ENCODE measurements around the gene ERG.

ERG gene

DNA sequence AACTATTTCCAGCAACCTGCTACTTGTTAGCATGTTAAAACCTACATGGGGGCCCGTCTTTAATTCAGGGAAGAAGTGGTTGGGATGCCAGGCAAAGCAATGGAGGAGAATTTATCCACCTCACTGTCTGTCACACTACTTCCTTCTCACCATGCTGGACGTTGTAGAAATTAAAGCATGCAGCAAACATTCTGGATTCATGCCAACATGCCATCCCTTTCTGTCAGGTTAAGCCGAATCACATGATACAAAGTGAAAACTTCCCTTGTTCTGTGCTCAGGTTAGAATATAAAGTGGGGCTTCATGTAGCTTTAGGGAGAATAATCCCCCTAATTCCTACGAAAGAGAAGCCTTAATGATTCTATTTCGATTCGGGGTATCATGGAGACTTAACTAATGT lies 95.5 kb downstream of the ERG start:
- TF ChIP-seq, protein P1, sequence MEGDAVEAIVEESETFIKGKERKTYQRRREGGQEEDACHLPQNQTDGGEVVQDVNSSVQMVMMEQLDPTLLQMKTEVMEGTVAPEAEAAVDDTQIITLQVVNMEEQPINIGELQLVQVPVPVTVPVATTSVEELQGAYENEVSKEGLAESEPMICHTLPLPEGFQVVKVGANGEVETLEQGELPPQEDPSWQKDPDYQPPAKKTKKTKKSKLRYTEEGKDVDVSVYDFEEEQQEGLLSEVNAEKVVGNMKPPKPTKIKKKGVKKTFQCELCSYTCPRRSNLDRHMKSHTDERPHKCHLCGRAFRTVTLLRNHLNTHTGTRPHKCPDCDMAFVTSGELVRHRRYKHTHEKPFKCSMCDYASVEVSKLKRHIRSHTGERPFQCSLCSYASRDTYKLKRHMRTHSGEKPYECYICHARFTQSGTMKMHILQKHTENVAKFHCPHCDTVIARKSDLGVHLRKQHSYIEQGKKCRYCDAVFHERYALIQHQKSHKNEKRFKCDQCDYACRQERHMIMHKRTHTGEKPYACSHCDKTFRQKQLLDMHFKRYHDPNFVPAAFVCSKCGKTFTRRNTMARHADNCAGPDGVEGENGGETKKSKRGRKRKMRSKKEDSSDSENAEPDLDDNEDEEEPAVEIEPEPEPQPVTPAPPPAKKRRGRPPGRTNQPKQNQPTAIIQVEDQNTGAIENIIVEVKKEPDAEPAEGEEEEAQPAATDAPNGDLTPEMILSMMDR (IDR thresholded peaks at IDR 0.05) = no peak
- intact Hi-C loops (cut with DNase I; ENCODE audit: low total_unique reads) = no loop called here

DNA sequence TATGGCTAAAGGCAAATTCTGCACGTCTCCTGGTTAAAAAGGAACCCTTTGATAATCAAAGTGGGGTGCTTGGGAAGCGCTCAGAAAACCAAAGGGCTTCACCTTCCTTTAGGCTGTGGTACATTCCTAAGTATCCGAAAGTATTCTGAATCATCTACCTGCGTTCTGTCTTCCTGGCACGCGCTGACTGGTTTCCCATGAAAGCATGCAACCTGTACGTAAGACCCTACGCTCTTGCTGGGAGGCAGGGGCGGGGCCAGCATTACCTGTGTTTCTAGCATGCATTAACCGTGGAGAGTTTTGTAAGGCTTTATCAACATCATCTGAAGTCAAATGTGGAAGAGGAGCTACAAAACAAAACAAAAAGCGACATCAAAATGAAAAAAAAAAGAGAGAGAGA lies 96.0 kb downstream of the ERG start:
- Histone ChIP-seq H3K4me1 (no peaks in the 10 kb centered on the region), H3K9me3 (no peaks in the 10 kb centered on the region), H3K27me3 (no peaks in the 10 kb centered on the region), H3K36me3 (peaks cover 37 to 57% (median 48%) of the 10 kb centered on the region in 3 donors), H3K27ac (no peak overlapping the region), H3K4me3 (no peak overlapping the region)
- intact Hi-C loops (cut with DNase I; ENCODE audit: low total_unique reads) = no loop called here
- TF ChIP-seq, protein P1 (IDR thresholded peaks at IDR 0.05) = no peak
- no peak for DNase-seq

More for the DNA sequence above, 95.5 kb downstream of the ERG start:
- H3K9me3 ChIP-seq = no peaks in the 10 kb centered on the region
- H3K4me1 ChIP-seq = no peaks in the 10 kb centered on the region
- no peak for DNase-seq
- no peaks in the 10 kb centered on the region for H3K27me3 ChIP-seq
- no peak overlapping the region for H3K4me3 ChIP-seq
- no peak overlapping the region for H3K27ac ChIP-seq
- H3K36me3 ChIP-seq = peaks cover 37 to 55% (median 48%) of the 10 kb centered on the region in 3 donors

DNA sequence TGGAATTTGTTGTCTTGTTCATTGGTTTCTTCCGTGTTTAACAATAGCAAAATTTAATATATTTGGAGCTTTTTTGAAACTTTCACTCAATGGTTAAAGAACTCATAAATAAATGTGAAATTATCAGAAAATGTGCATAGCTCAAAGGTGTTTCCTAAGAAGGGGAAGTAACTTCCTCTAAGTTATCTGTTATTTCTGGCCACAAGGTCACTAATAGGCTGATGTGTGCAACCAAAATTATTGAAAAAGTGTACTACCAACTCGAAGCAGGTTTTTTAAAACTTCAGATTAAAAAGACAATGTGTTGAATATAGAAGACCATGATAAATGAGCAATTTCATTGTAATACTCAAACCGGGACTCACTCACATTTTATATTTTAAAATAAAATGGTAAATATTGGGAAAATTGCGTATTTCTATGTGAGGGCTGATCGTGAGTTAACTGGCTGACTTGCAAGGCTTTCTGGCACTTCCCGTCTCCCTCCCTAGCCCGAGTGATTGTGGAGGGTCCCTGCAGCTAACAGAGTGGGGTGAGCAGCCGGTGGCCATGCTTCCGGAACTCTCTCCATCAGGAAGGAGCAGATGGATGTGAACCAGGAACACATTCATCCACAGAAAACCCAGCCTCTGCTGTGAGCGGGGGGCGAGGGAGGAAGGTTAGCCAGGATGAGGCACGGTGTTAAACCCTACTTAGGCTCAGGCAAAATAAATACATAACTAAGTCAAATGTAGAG lies 96.9 kb downstream of the ERG start:
- DNase-seq = no peak
- intact Hi-C loops (cut with DNase I; ENCODE audit: low total_unique reads) = no loop called here
- H3K4me3 ChIP-seq = no peak overlapping the region
- TF ChIP-seq, protein P1 (IDR thresholded peaks at IDR 0.05) = no peak
- peaks cover 46 to 57% (median 48%) of the 10 kb centered on the region in 3 donors for H3K36me3 ChIP-seq
- no peaks in the 10 kb centered on the region for H3K4me1 ChIP-seq
- H3K27me3 ChIP-seq = no peaks in the 10 kb centered on the region
- no peaks in the 10 kb centered on the region for H3K9me3 ChIP-seq
- no peak overlapping the region for H3K27ac ChIP-seq

DNA sequence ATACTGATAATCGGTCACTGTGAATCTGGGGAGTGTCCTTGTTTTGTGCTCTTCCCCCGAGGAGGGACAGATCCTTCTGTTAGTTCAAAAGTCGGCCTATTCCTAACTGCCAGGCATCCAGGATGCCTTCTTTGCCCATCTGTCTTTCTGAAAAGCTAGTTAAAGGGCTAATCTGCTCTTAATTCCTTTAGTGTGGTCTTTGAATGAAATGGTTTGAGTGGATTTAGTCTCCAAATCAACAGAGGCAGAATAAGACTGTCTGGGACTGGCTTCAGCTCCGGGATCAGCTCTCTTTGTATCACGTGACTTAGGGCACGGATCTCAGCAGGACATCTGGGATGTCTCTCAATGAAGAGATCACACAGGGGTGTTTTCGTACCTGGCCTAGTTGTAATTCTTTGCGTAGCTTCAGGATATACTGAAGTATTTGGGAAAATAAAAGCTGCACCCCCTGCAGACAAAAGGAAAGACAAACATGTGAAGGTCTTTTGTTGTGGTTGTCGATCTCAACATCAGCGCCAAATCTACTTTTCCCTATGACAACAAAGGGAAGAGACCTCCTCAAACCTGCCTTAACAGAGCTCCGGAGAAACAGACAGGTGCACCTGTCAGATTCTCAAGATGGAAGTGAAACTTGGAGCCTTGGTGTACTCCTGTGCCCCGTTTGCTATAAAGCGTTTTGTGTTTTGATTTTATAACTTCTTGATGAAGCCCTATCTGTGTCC lies 97.9 kb downstream of the ERG start:
- no peaks in the 10 kb centered on the region for H3K4me1 ChIP-seq
- peaks cover 46 to 57% (median 48%) of the 10 kb centered on the region in 3 donors for H3K36me3 ChIP-seq
- no peak overlapping the region for H3K4me3 ChIP-seq
- no peak for DNase-seq
- no peak overlapping the region for H3K27ac ChIP-seq
- H3K27me3 ChIP-seq = no peaks in the 10 kb centered on the region
- TF ChIP-seq, protein P1 (IDR thresholded peaks at IDR 0.05) = no peak
- no peaks in the 10 kb centered on the region for H3K9me3 ChIP-seq
- intact Hi-C loops (cut with DNase I; ENCODE audit: low total_unique reads) = no loop called here

DNA sequence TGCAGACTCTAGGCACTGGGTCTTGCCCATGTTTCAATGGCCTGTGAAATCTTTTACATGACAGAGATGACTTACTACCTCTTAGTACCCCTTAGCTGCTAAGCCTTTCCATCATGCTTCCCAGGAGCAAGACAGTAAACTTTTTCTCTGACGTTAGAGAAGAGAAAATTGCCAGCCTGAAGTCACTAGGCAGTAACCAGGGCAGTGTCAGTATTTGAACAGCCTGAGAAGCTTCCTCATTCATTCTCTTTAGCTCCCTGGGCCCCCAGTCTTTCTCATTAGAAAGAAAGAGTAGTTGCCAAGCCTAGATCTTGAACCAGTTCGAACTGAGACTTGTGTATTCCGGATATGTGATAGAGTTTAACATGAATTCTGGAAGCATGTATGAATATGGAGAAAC lies 99.2 kb downstream of the ERG start:
- Histone ChIP-seq H3K36me3 (peaks cover 46 to 57% (median 48%) of the 10 kb centered on the region in 3 donors), H3K4me1 (no peaks in the 10 kb centered on the region), H3K9me3 (no peaks in the 10 kb centered on the region), H3K27ac (no peak overlapping the region), H3K27me3 (no peaks in the 10 kb centered on the region), H3K4me3 (no peak overlapping the region)
- intact Hi-C loops (cut with DNase I; ENCODE audit: low total_unique reads) = no loop called here
- TF ChIP-seq, protein P1 (IDR thresholded peaks at IDR 0.05) = no peak
- DNase-seq = no peak

Data from tibial artery (tissue), 4 donors.